GM18507 (cell line): ENCODE measurements around the gene CNIH4.
"Not testable (repeated sequence)": the region's sequence is repeated elsewhere in the genome, so short reads cannot be mapped to it uniquely, and the experiment has no call there.

ENCODE experiments used
- DNase-seq: peaks from one replicate; pipeline ENCODE4 v3.0.0; 2011; ENCODE audit warnings: low read depth; ENCODE audit not compliant: insufficient read length; ENCODE audit errors: extremely low spot score
- FAIRE-seq: peaks from 2 replicates; lab custom pipeline; 2011; peaks lifted over from hg19 to GRCh38; lab: Jason Lieb, UNC

Gene CNIH4

GRCh38 chr1:224340453-224341384, 16.0 kb upstream of the CNIH4 start:
- not testable (repeated sequence) for DNase-seq, FAIRE-seq

- DNase-seq (no peak), FAIRE-seq (no peak)
Observed at GRCh38 chr1:224343679-224344078, 13.0 kb upstream of the CNIH4 start.

GRCh38 chr1:224348137-224348536, 8.5 kb upstream of the CNIH4 start:
- DNase-seq = no peak
- FAIRE-seq = no peak

GRCh38 chr1:224349716-224350115, 7.0 kb upstream of the CNIH4 start:
- not testable (repeated sequence) for FAIRE-seq

GRCh38 chr1:224352436-224353085, 4.1 kb upstream of the CNIH4 start:
- not testable (repeated sequence) for FAIRE-seq, DNase-seq

More at GRCh38 chr1:224349716-224350115, 7.0 kb upstream of the CNIH4 start:
- DNase-seq = not testable (repeated sequence)

- DNase-seq (no peak), FAIRE-seq (no peak)
Observed at GRCh38 chr1:224353975-224354925, 2.4 kb upstream of the CNIH4 start.

- FAIRE-seq = no peak
- no peak for DNase-seq
Observed at GRCh38 chr1:224357626-224358124, 996 bp downstream of the CNIH4 start.

- DNase-seq (no peak), FAIRE-seq (no peak)
Observed at GRCh38 chr1:224358237-224358636, 1.6 kb downstream of the CNIH4 start.

GRCh38 chr1:224359207-224359606, 2.5 kb downstream of the CNIH4 start:
- DNase-seq (no peak), FAIRE-seq (no peak)

- no peak for DNase-seq
- FAIRE-seq = peak; percentile 55
Observed at GRCh38 chr1:224368409-224368808, 11.7 kb downstream of the CNIH4 start.

- DNase-seq = no peak
- FAIRE-seq = no peak
Observed at GRCh38 chr1:224373008-224373590, 16.4 kb downstream of the CNIH4 start.

GRCh38 chr1:224375059-224375458, 18.4 kb downstream of the CNIH4 start:
- FAIRE-seq (no peak), DNase-seq (no peak)

- DNase-seq = no peak
- FAIRE-seq = peak; percentile 71
Observed at GRCh38 chr1:224377676-224378006, 21.0 kb downstream of the CNIH4 start.

- DNase-seq = no peak
- peak; percentile 86 for FAIRE-seq
Observed at GRCh38 chr1:224378855-224379631, 22.4 kb downstream of the CNIH4 start.

- DNase-seq (no peak), FAIRE-seq (peak; percentile 89)
Observed at GRCh38 chr1:224380003-224380402, 23.3 kb downstream of the CNIH4 start.

- DNase-seq = no peak
Observed at GRCh38 chr1:224381880-224382548, 25.3 kb downstream of the CNIH4 start.

GRCh38 chr1:224383218-224383617, 26.5 kb downstream of the CNIH4 start:
- no peak for DNase-seq

More at GRCh38 chr1:224381880-224382548, 25.3 kb downstream of the CNIH4 start:
- no peak for FAIRE-seq

More at GRCh38 chr1:224383218-224383617, 26.5 kb downstream of the CNIH4 start:
- FAIRE-seq = no peak
